Measurements from ENCODE around the gene DNAJC12.

DNAJC12 gene

GRCh38 chr10:67760272-67760671 is 77.7 kb downstream of the DNAJC12 start:
- Histone ChIP-seq H3K4me3 (ENCODE audit: low read length, poor library complexity, severe bottlenecking) (no peak overlapping the region), H3K9ac (ENCODE audit: low read depth, low read length, poor library complexity, severe bottlenecking) (no peak overlapping the region), H3K4me1 (ENCODE audit: insufficient read depth, low read length, poor library complexity, severe bottlenecking) (peaks cover 7% of the 10 kb centered on the region), H3K9me3 (ENCODE audit: insufficient read depth, low read depth, low read length) (no peaks in the 10 kb centered on the region), H3K4me2 (ENCODE audit: low read depth, low read length, poor library complexity, severe bottlenecking) (no peak overlapping the region), H2AFZ (ENCODE audit: low read length) (no peak overlapping the region), H3K27me3 (ENCODE audit: insufficient read depth, low read length, poor library complexity, severe bottlenecking) (no peaks in the 10 kb centered on the region), H3F3A (ENCODE audit: low read depth) (peaks cover 4% of the 10 kb centered on the region; the same call in 1 of the 2 replicates), H3K9me2 (replicated peaks; ENCODE audit: low read depth, low read length) (no peaks in the 10 kb centered on the region), H4K20me1 (ENCODE audit: insufficient read depth, low read length, poor library complexity, severe bottlenecking) (no peaks in the 10 kb centered on the region), H3K36me3 (ENCODE audit: insufficient read depth, low read length) (no peaks in the 10 kb centered on the region), H3K79me2 (ENCODE audit: insufficient read depth, low read length) (no peaks in the 10 kb centered on the region)
- TF ChIP-seq EZH2phosphoT487 (IDR thresholded peaks at IDR 0.05; ENCODE audit: borderline replicate concordance), result no peak

Measured in Loucy (cell line).